GM20000 (cell line): ENCODE measurements around the gene ACAD8.

Experiments used
- DNase-seq: peaks from one replicate; pipeline ENCODE4 v3.0.0; 2012; ENCODE audit warnings: low spot score
- CTCF ChIP-seq: IDR thresholded peaks from 2 replicates; pipeline ENCODE4 v1.5.1; 2012; ENCODE audit warnings: mild to moderate bottlenecking, control low read depth; ENCODE audit errors: extremely low read depth, missing control alignments

Gene ACAD8

GRCh38 chr11:134287561-134287960 lies 34.2 kb downstream of the ACAD8 start:
- DNase-seq, result no peak
- TF ChIP-seq CTCF, result no peak

GRCh38 chr11:134288486-134288885 lies 35.1 kb downstream of the ACAD8 start:
- no peak for TF ChIP-seq CTCF
- no peak for DNase-seq

- no peak for TF ChIP-seq CTCF
- DNase-seq, result no peak
Measured at GRCh38 chr11:134289167-134289566, 35.8 kb downstream of the ACAD8 start.

- DNase-seq, result no peak
Measured at GRCh38 chr11:134289789-134290188, 36.4 kb downstream of the ACAD8 start.

GRCh38 chr11:134290646-134291045 lies 37.3 kb downstream of the ACAD8 start:
- no peak for TF ChIP-seq CTCF
- no peak for DNase-seq

More at GRCh38 chr11:134289789-134290188, 36.4 kb downstream of the ACAD8 start:
- no peak for TF ChIP-seq CTCF

GRCh38 chr11:134291196-134291595 lies 37.8 kb downstream of the ACAD8 start:
- TF ChIP-seq CTCF, result no peak

GRCh38 chr11:134292661-134293060 lies 39.3 kb downstream of the ACAD8 start:
- DNase-seq, result no peak
- no peak for TF ChIP-seq CTCF

More at GRCh38 chr11:134291196-134291595, 37.8 kb downstream of the ACAD8 start:
- DNase-seq, result no peak
